H9 (cell line): ENCODE measurements around the gene IDE. TPM values are rescaled to one million over a fixed set of nuclear protein-coding genes. Genes with fewer than 3 reads are reported as not detected.

Source experiments
- DNase-seq: peaks from one replicate; pipeline ENCODE4 v3.0.0-alpha.2; 2017
- H2AFZ ChIP-seq: one replicate; pipeline ENCODE4 v1.6.1; 2013; ENCODE audit warnings: mild to moderate bottlenecking, low read length, control low read depth, moderate library complexity
- H2AK5ac ChIP-seq: 2 replicates; pipeline ENCODE4 v1.6.1; 2013; ENCODE audit warnings: low read length, control low read depth, mixed read lengths; ENCODE audit not compliant: insufficient read length
- H2BK120ac ChIP-seq: one replicate; pipeline ENCODE4 v1.6.1; 2013; ENCODE audit warnings: low read depth, mild to moderate bottlenecking, low read length, control low read depth, inconsistent platforms; ENCODE audit not compliant: poor library complexity, severe bottlenecking
- H2BK12ac ChIP-seq: 2 replicates; pipeline ENCODE4 v1.6.1; 2013; ENCODE audit warnings: low read length, control low read depth, mixed read lengths, low read depth; ENCODE audit not compliant: insufficient read length
- H2BK15ac ChIP-seq: 2 replicates; pipeline ENCODE4 v1.6.1; 2013; ENCODE audit warnings: low read depth, low read length, control low read depth
- H2BK20ac ChIP-seq: one replicate; pipeline ENCODE4 v1.6.1; 2013; ENCODE audit warnings: low read depth, mild to moderate bottlenecking, low read length, control low read depth, inconsistent platforms; ENCODE audit not compliant: poor library complexity, severe bottlenecking
- H2BK5ac ChIP-seq: 2 replicates; pipeline ENCODE4 v1.6.1; 2013; ENCODE audit warnings: low read length, control low read depth, mixed read lengths; ENCODE audit not compliant: insufficient read length
- H3K14ac ChIP-seq: 2 replicates; pipeline ENCODE4 v1.6.1; 2013; ENCODE audit warnings: low read length, control low read depth; ENCODE audit not compliant: insufficient read depth
- H3K18ac ChIP-seq: 2 replicates; pipeline ENCODE4 v1.6.1; 2013; ENCODE audit warnings: low read depth, mild to moderate bottlenecking, mixed read lengths, low read length, control low read depth; ENCODE audit not compliant: insufficient read length
- H3K23ac ChIP-seq: 2 replicates; pipeline ENCODE4 v1.6.1; 2013; ENCODE audit warnings: low read length, control low read depth, mixed read lengths, low read depth; ENCODE audit not compliant: insufficient read length
- H3K23me2 ChIP-seq: 2 replicates; pipeline ENCODE4 v1.6.1; 2013; ENCODE audit warnings: low read depth, mild to moderate bottlenecking, mixed read lengths, low read length, control low read depth; ENCODE audit not compliant: insufficient read length, poor library complexity, severe bottlenecking
- H3K27ac ChIP-seq: 2 replicates; pipeline ENCODE4 v1.5.1; 2013; ENCODE audit warnings: low read length, control low read depth, mixed read lengths, low read depth; ENCODE audit not compliant: insufficient read length
- H3K27me3 ChIP-seq: 2 replicates; pipeline ENCODE4 v1.6.1; 2013; ENCODE audit warnings: low read length, control low read depth, inconsistent platforms; ENCODE audit not compliant: insufficient read depth
- H3K4ac ChIP-seq: 2 replicates; pipeline ENCODE4 v1.6.1; 2013; ENCODE audit warnings: low read depth, mild to moderate bottlenecking, control low read depth, inconsistent platforms, low read length, moderate library complexity
- H3K4me1 ChIP-seq: 2 replicates; pipeline ENCODE4 v1.6.1; 2013; ENCODE audit warnings: low read length, control low read depth, inconsistent platforms; ENCODE audit not compliant: insufficient read depth
- H3K4me2 ChIP-seq: 2 replicates; pipeline ENCODE4 v1.6.1; 2013; ENCODE audit warnings: low read length, control low read depth, mixed read lengths; ENCODE audit not compliant: insufficient read length, insufficient read depth
- H3K56ac ChIP-seq: 2 replicates; pipeline ENCODE4 v1.6.1; 2013; ENCODE audit warnings: low read depth, mild to moderate bottlenecking, mixed read lengths, low read length, control low read depth; ENCODE audit not compliant: insufficient read length
- H3K79me1 ChIP-seq: 2 replicates; pipeline ENCODE4 v1.6.1; 2013; ENCODE audit warnings: low read depth, mild to moderate bottlenecking, moderate library complexity, low read length, control low read depth, inconsistent platforms; ENCODE audit not compliant: insufficient read depth, poor library complexity, severe bottlenecking
- H3K79me2 ChIP-seq: 2 replicates; pipeline ENCODE4 v1.6.1; 2013; ENCODE audit warnings: low read length, control low read depth, inconsistent platforms; ENCODE audit not compliant: insufficient read depth
- H3K9ac ChIP-seq: 2 replicates; pipeline ENCODE4 v1.6.1; 2013; ENCODE audit warnings: low read length, control low read depth, mixed read lengths; ENCODE audit not compliant: insufficient read length; ENCODE audit errors: extremely low read depth
- H3K9me3 ChIP-seq: one replicate; pipeline ENCODE4 v1.6.1; 2013; ENCODE audit warnings: low read depth, low read length, inconsistent platforms; ENCODE audit not compliant: control insufficient read depth
- H3T11ph ChIP-seq: one replicate; pipeline ENCODE4 v1.6.1; 2013; ENCODE audit warnings: mild to moderate bottlenecking, low read length, control low read depth, inconsistent platforms
- H4K20me1 ChIP-seq: one replicate; pipeline ENCODE4 v1.6.1; 2013; ENCODE audit not compliant: control insufficient read depth, insufficient read length, insufficient read depth
- H4K5ac ChIP-seq: 2 replicates; pipeline ENCODE4 v1.6.1; 2013; ENCODE audit warnings: low read depth, mild to moderate bottlenecking, mixed read lengths, low read length, control low read depth; ENCODE audit not compliant: insufficient read length
- H4K8ac ChIP-seq: replicated peaks from 2 replicates; pipeline ENCODE4 v1.6.1; 2013; ENCODE audit warnings: low read length, control low read depth, mixed read lengths, low read depth; ENCODE audit not compliant: insufficient read length
- H4K91ac ChIP-seq: 2 replicates; pipeline ENCODE4 v1.6.1; 2013; ENCODE audit warnings: low read depth, mild to moderate bottlenecking, moderate library complexity, mixed read lengths, low read length, control low read depth; ENCODE audit not compliant: insufficient read length
- H3K27ac Mint-ChIP-seq, 3 experiments: 2 replicates in 2 of 3; 3 replicates in 1 of 3; pipeline ENCODE4 v1.8.0; 2020 to 2021; ENCODE audit warnings: mixed read lengths in 3 of 3, mild to moderate bottlenecking in 1 of 3, moderate library complexity in 1 of 3
- H3K27me3 Mint-ChIP-seq: 2 replicates; pipeline ENCODE4 v1.8.0; 2021; ENCODE audit warnings: low read depth, mild to moderate bottlenecking, moderate library complexity, mixed read lengths
- H3K36me3 Mint-ChIP-seq, 3 experiments: 2 replicates in 2 of 3; 3 replicates in 1 of 3; pipeline ENCODE4 v1.8.0; 2020 to 2021; ENCODE audit warnings: low read depth in 3 of 3, mixed read lengths in 3 of 3; ENCODE audit not compliant: insufficient read depth in 1 of 3
- H3K4me1 Mint-ChIP-seq, 2 experiments: 2 replicates each; pipeline ENCODE4 v1.8.0; 2020; ENCODE audit warnings: mixed read lengths in 2 of 2
- H3K4me3 Mint-ChIP-seq, 2 experiments: 2 replicates in 1 of 2; 3 replicates in 1 of 2; pipeline ENCODE4 v1.8.0; 2020 to 2021; ENCODE audit warnings: mild to moderate bottlenecking in 2 of 2, mixed read lengths in 2 of 2, moderate library complexity in 1 of 2
- H3K9me3 Mint-ChIP-seq, 2 experiments: 2 replicates in 1 of 2; 3 replicates in 1 of 2; pipeline ENCODE4 v1.8.0; 2020; ENCODE audit warnings: mild to moderate bottlenecking in 2 of 2, mixed read lengths in 2 of 2, moderate library complexity in 1 of 2
- WGBS: extraction: QIAGEN DNeasy Blood & Tissue Kit; methylation state at CpG from one replicate; pipeline ENCODE4 v1.1.7; 2013; ENCODE audit warnings: missing lambda C conversion rate, low lambda C conversion rate, mixed read lengths; ENCODE audit not compliant: insufficient read length; ENCODE audit errors: extremely low coverage; 5-methylcytosine and 5-hydroxymethylcytosine counted together
- total RNA-seq: library from RNA; stranded (reverse); gene quantifications from 2 replicates; pipeline ENCODE4 v1.2.1, GENCODE V29; 2021
- TF ChIP-seq, protein P1 (sequence below): fragments of 200-600 bp; sonication (generic); conservative IDR thresholded peaks from 3 replicates; pipeline ENCODE4 v1.8.0; 2021; ENCODE audit warnings: antibody characterized with exemption, mild to moderate bottlenecking

IDE gene
- total RNA-seq, 1 experiment from 2014 or later: 48.9 TPM

GRCh38 chr10:92408017-92408361, 165.9 kb downstream of the IDE start:
- H3K9me3 Mint-ChIP-seq: no peaks in the 10 kb centered on the region
- Histone ChIP-seq H2BK20ac (no peak overlapping the region), H3K79me2 (no peaks in the 10 kb centered on the region), H2BK5ac (no peak overlapping the region), H3K27me3 (no peaks in the 10 kb centered on the region), H3K18ac (no peak overlapping the region), H4K5ac (no peak overlapping the region), H3K9me3 (no peaks in the 10 kb centered on the region), H3T11ph (no peak overlapping the region), H4K20me1 (no peaks in the 10 kb centered on the region), H3K14ac (no peak overlapping the region), H2BK12ac (no peak overlapping the region), H2AFZ (no peak overlapping the region), H3K23me2 (no peaks in the 10 kb centered on the region), H3K56ac (no peak overlapping the region), H3K4ac (no peak overlapping the region), H3K4me1 (peaks cover 3% of the 10 kb centered on the region; the same call in 1 of the 2 replicates), H2AK5ac (no peak overlapping the region), H4K8ac (peak overlapping the region; percentile 95), H2BK15ac (no peak overlapping the region), H3K27ac (no peak overlapping the region), H2BK120ac (no peak overlapping the region), H3K23ac (no peak overlapping the region), H3K4me2 (no peak overlapping the region), H3K9ac (no peak overlapping the region), H4K91ac (no peak overlapping the region), H3K79me1 (no peaks in the 10 kb centered on the region)
- H3K27ac Mint-ChIP-seq: no peak overlapping the region
- TF ChIP-seq, protein P1, sequence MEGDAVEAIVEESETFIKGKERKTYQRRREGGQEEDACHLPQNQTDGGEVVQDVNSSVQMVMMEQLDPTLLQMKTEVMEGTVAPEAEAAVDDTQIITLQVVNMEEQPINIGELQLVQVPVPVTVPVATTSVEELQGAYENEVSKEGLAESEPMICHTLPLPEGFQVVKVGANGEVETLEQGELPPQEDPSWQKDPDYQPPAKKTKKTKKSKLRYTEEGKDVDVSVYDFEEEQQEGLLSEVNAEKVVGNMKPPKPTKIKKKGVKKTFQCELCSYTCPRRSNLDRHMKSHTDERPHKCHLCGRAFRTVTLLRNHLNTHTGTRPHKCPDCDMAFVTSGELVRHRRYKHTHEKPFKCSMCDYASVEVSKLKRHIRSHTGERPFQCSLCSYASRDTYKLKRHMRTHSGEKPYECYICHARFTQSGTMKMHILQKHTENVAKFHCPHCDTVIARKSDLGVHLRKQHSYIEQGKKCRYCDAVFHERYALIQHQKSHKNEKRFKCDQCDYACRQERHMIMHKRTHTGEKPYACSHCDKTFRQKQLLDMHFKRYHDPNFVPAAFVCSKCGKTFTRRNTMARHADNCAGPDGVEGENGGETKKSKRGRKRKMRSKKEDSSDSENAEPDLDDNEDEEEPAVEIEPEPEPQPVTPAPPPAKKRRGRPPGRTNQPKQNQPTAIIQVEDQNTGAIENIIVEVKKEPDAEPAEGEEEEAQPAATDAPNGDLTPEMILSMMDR: no peak
- DNase-seq: no peak
- peaks cover 11 to 13% of the 10 kb centered on the region in 2 experiments for H3K4me1 Mint-ChIP-seq
- no peak overlapping the region for H3K4me3 Mint-ChIP-seq
- no peaks in the 10 kb centered on the region for H3K36me3 Mint-ChIP-seq
- peaks cover 7% of the 10 kb centered on the region for H3K27me3 Mint-ChIP-seq
- WGBS: no CpG with 5 or more reads among the region's 3 CpGs
